ENCODE results near the gene FAM229B.
A peak's percentile ranks its signal among the peaks of the same experiment; 100 is the strongest.

DNA sequence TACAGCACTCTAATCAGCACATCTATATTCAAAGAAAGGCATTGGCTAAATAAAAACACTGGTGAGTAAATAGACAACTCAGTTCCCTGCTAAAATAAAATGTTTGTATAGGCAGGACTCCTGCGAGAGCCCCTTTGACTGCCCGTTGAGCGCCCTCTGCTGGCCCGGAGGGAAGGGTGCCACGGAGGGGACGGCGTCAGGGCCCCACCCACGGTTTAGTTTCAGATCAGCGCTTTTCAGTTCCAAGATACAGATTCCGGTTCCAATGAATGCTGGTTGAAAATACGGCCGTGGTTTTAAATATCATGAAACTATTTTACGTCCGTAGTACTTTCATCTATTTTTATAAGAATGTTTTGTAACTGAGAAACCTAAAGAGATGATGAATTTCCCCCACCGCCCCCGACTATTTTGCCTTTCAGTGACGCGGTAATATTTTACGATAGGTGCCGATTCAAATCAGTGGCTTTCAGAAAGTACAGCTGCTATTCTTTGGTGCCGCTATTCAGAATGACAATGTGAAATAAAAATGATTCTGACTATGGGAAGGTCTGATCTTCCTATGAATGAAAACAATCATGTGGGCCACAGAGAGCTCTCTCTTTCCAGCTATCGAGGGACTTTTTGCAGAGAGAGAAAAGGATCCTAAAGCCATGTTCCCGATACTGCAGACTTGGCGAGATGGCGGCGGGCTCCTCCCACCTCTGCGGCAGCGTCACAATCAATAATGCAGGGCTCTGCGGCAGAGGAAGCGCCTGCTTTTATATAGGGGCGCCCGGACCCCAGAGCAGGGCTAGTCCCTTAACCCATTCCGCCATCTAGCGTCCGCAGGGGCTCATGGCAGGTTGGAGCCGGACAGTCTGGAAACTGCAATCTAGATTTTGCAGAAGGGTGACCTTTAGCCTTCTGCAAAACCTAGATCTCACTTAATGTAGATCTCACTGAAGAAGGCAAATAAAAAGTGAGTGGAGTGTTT lies 44.1 kb upstream of the FAM229B start:
- peak in 1 of 2 donors; percentile 43 for TF ChIP-seq POLR2A (IDR thresholded peaks at IDR 0.05)
- TF ChIP-seq, protein P1, sequence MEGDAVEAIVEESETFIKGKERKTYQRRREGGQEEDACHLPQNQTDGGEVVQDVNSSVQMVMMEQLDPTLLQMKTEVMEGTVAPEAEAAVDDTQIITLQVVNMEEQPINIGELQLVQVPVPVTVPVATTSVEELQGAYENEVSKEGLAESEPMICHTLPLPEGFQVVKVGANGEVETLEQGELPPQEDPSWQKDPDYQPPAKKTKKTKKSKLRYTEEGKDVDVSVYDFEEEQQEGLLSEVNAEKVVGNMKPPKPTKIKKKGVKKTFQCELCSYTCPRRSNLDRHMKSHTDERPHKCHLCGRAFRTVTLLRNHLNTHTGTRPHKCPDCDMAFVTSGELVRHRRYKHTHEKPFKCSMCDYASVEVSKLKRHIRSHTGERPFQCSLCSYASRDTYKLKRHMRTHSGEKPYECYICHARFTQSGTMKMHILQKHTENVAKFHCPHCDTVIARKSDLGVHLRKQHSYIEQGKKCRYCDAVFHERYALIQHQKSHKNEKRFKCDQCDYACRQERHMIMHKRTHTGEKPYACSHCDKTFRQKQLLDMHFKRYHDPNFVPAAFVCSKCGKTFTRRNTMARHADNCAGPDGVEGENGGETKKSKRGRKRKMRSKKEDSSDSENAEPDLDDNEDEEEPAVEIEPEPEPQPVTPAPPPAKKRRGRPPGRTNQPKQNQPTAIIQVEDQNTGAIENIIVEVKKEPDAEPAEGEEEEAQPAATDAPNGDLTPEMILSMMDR (IDR thresholded peaks at IDR 0.05): peak; percentile 88 to 96 (median 90)
